ENCODE measurements around the gene SPATA13. TPM values are rescaled to one million over a fixed set of nuclear protein-coding genes. Genes with fewer than 3 reads are reported as not detected.

The SPATA13 gene
- total RNA-seq, 1 donor from 2014 or later, result 12.2 TPM

- DNase-seq (ENCODE audit: extremely low read depth, low read depth, low spot score), result no peak
Measured at GRCh38 chr13:24162604-24163003, 2.1 kb downstream of the SPATA13 start.

GRCh38 chr13:24165746-24166145 is 5.2 kb downstream of the SPATA13 start:
- no peak for DNase-seq (ENCODE audit: extremely low read depth, low read depth, low spot score)

DNA sequence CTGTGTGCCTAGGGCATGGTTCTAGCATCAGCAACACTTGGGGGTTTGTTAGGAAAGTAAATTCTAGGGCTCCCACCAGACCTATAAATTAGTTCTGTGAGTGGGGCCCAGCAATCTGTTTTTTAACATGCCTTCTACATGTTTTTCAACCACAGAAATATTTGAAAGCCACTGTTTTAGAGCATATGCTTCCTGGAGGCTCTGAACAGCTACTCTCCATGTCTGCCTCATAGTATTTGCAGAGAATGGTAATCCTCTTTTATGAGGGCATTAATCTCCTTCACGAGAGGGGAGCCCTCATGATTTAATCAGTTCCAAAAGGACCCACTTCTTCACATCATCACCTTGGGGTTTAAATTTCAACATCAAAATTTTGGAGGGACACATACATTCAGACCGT is 6.0 kb downstream of the SPATA13 start:
- no peak for DNase-seq (ENCODE audit: extremely low read depth, low read depth, low spot score)

GRCh38 chr13:24167666-24168391 is 7.3 kb downstream of the SPATA13 start:
- DNase-seq (ENCODE audit: extremely low read depth, low read depth, low spot score), result no peak

- no peak for DNase-seq (ENCODE audit: extremely low read depth, low read depth, low spot score)
Measured at GRCh38 chr13:24168392-24168750, 7.9 kb downstream of the SPATA13 start.

DNA sequence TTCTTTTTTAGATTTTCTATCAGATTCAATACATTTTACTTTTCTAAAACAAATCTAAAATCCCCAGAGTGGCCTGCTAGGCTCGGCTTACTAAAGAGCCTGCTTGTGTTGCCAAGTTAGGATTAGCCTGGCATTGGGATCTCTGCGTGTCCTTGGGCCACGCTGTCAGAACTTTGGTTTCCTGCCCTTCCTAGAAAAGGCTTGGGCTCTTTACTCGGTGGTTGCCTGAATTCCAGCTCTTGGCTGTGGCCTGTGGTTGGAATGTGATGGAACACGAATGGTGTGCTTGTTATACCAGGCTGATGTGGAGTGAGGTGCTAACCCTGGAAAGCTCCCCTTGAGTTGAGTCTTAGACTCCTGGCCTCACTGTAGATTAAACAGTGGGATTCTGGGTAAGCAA is 8.5 kb downstream of the SPATA13 start:
- DNase-seq (ENCODE audit: extremely low read depth, low read depth, low spot score), result no peak

DNA sequence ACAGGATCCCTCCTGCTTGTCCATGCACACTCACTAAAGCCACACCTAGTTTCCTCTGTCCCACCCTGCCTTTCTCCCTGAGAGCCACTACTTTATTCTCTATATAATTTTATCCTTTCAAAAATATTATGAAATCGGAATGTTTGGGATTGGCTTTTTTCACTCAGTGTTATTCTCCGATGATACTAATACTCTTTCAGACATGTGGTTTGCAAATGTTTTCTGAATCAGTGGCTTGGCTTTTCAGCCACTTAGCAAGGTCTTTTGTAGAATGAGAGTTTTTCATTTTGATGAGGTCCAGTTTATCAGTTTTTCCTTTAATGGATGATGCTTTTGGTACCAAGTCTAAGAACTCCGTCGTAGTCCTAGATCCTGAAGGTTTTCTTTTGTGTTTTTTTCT is 11.6 kb downstream of the SPATA13 start:
- DNase-seq (ENCODE audit: extremely low read depth, low read depth, low spot score), result no peak

GRCh38 chr13:24173795-24174194 is 13.3 kb downstream of the SPATA13 start:
- DNase-seq (ENCODE audit: extremely low read depth, low read depth, low spot score), result no peak

DNA sequence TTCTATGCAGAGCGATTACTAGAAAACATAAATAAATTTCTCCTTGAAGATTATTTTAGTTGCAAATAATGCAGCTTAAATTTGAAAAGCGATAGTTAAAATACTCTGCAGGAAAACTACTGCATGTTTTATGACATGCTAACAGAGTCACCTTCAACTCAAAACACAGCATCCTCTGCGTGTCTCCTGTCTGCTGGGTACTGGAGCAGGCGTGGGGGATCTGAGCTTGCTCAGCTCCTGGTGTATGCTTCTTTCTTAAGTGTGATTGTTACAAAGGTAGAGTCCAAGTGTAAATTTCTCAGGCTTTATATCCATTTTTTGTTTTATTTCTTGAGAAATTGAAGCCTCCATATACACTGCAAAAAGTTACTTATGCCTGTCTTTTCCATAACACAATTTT is 15.3 kb downstream of the SPATA13 start:
- no peak for DNase-seq (ENCODE audit: extremely low read depth, low read depth, low spot score)

DNA sequence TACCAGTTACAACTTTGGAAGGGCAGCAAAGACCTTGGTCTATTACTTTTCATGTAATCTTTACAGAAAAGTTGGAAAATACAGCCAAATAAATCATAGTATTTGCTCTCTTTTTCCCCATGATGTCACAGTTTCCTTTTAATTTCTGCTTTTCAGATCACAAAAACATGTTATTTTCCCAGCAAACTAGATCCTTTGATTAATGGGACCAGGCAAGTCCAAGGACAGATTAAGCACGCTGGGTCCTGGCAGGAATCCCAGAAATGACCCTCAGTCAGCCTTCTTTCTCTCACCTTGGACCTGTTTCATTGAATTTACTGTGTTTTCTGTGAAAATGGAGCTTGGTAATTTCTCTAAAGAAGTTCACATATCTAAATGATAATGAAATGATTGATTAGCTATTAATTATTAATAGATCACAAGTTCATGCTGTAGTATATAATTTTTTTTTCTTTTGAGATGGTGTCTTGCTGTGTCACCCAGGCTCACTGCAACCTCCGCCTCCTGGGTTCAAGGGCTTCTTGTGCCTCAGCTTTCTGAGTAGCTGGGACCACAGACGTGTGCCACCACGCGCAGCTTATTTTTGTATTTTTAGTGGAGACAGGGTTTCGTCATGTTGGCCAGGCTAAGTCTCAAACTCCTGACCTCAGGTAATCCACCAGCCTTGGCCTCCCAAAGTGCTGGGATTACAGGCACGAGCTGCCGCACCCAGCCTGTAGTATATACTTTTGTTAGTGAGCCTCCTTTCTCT is 16.0 kb downstream of the SPATA13 start:
- DNase-seq (ENCODE audit: extremely low read depth, low read depth, low spot score), result no peak

- peak; percentile 10 for DNase-seq (ENCODE audit: extremely low read depth, low read depth, low spot score)
Measured at GRCh38 chr13:24178847-24179485, 18.4 kb downstream of the SPATA13 start.

- DNase-seq (ENCODE audit: extremely low read depth, low read depth, low spot score), result no peak
Measured at GRCh38 chr13:24179486-24179850, 18.9 kb downstream of the SPATA13 start.

- no peak for DNase-seq (ENCODE audit: extremely low read depth, low read depth, low spot score)
Measured at GRCh38 chr13:24180750-24181377, 20.3 kb downstream of the SPATA13 start.

DNA sequence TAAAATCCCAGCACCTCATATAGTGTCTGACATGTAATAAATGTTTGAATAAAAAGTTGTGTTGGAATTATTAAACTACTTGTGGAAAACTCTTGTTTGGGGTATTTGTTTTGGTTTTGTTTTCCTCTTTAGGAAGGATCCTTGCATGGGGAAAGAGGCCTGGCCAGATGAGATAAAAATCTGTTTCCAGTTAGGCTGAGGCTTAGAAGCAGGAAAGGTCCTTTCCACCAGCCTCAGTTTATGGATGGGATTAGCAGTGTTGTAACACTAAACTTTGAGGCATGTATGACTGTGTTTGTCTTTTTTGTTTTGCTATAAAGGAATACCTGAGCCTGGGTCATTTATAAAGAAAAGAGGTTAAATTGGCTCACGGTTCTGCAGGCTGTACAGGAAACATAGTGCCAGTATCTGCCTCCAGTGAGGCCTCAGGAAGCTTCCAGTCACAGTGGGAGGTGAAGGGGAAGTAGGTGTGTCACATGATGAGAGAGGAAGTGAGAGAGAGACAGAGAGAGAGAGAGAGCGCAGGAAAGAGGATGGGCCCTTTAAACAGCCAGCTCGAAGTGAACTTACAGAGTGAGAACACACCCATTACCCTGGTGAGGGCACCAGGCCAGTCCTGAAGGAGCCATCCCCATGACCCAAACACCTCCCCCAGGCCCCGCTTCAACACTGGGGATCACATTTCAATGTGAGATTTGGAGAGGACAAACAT is 21.6 kb downstream of the SPATA13 start:
- DNase-seq (ENCODE audit: extremely low read depth, low read depth, low spot score), result no peak

- no peak for DNase-seq (ENCODE audit: extremely low read depth, low read depth, low spot score)
Measured at GRCh38 chr13:24182703-24183081, 22.2 kb downstream of the SPATA13 start.

DNA sequence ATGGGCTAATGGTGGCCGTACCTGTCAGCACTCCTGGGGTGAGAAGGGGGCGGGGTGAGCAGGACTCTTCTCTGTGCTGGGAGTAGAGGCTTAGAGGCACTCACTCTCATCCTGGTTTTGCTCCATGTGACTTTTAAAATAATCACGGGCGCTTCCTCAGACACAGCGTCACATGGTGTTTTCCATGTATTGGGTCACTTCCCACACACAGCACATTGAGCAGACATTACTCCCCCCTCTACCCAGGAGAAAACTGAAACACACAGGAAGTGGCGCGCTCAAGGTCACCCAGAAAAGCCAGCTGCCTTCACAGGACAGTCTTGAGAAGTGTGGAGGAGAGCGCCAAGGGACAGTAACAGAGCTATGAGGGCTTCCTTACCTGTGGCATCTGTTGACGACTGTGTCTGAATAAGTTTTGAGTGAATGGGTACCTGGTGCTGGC is 23.2 kb downstream of the SPATA13 start:
- no peak for DNase-seq (ENCODE audit: extremely low read depth, low read depth, low spot score)

- DNase-seq (ENCODE audit: extremely low read depth, low read depth, low spot score), result no peak
Measured at GRCh38 chr13:24184265-24184841, 23.8 kb downstream of the SPATA13 start.

DNA sequence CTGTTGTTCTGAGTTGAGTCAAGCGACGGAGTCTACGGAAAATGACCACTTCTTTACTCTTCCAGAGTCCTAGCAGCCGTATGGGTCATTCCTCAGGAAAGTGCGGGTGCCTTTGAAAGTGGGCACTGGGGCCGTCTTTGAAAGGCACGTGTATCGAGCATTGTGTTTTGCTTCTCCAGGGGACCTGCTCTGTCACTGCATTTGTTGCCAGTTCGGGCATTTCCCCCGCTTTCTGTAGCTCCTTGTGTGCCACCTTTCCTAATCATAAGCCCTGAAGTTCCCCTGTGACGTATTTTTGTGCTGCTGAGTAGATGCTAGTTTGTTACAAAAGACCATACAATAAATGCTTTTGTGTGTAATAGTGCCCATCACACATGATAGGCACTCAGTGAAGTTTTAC is 24.4 kb downstream of the SPATA13 start:
- DNase-seq (ENCODE audit: extremely low read depth, low read depth, low spot score), result no peak

DNA sequence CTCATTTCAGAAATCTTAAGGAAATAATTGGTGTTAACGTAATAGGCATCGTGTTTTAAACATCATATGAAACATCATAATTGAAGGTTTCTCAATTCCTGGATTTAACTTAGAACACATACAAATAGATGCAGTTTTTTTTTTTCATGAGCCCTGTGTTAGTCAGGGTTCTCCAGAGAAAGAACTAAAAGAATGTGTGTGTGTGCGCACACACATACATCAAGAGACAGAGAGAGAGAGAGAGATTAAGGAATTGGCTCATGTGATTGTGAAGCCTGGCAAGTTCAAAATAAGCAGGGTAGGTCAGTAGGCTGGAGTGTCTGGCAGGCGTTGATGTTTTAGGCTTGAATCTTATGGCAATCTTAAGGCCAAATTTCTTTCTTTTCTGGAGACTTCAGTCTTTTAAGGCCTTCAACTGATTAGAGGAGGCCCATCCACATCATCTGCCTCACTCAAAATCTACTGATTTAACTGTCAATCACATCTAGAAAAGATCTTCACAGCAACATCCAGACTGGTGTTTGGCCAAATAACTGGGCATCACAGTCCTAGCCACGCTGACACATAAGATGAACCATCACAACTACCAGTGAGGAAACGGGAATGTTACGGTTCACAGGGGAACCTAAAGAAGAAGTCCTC is 25.2 kb downstream of the SPATA13 start:
- no peak for DNase-seq (ENCODE audit: extremely low read depth, low read depth, low spot score)

- no peak for DNase-seq (ENCODE audit: extremely low read depth, low read depth, low spot score)
Measured at GRCh38 chr13:24187185-24187584, 26.7 kb downstream of the SPATA13 start.

Measured in glomerular endothelial cell (primary cell).